B cell (primary cell): ENCODE data around the gene SYNC.

Experiments
- CTCF ChIP-seq: fragments of 200-600 bp; IDR thresholded peaks from one replicate; pipeline ENCODE4 v1.8.0; 2022; ENCODE audit warnings: antibody characterized with exemption, mild to moderate bottlenecking
- EZH2 ChIP-seq: IDR thresholded peaks from 2 replicates; pipeline ENCODE4 v1.6.1; 2012; ENCODE audit warnings: borderline replicate concordance, low read depth, mild to moderate bottlenecking, moderate library complexity, low read length; ENCODE audit not compliant: insufficient read depth, poor library complexity, severe bottlenecking

- TF ChIP-seq CTCF (no peak), EZH2 (no peak)
These were observed 46.4 kb upstream of the SYNC start for GRCh38 chr1:32748926-32749325.
